Glomerular visceral epithelial cell (primary cell): Measurements from ENCODE around the gene UTP4.
"Not testable (repeated sequence)": the region's sequence is repeated elsewhere in the genome, so short reads cannot be mapped to it uniquely, and the experiment has no call there.

ENCODE experiments used
- DNase-seq: peaks from one replicate; pipeline ENCODE4 v3.0.0-alpha.2; 2016; ENCODE audit errors: extremely low spot score

UTP4 gene

GRCh38 chr16:69110406-69110805 is 22.0 kb upstream of the UTP4 start:
- DNase-seq, result no peak

- DNase-seq, result no peak
Observed at GRCh38 chr16:69111216-69111875, 21.1 kb upstream of the UTP4 start.

GRCh38 chr16:69111876-69112230 is 20.6 kb upstream of the UTP4 start:
- DNase-seq, result no peak

GRCh38 chr16:69112285-69113129 is 19.9 kb upstream of the UTP4 start:
- DNase-seq, result peak; percentile 47

GRCh38 chr16:69113216-69113615 is 19.2 kb upstream of the UTP4 start:
- no peak for DNase-seq

- no peak for DNase-seq
Observed at GRCh38 chr16:69114346-69114975, 18.0 kb upstream of the UTP4 start.

GRCh38 chr16:69114976-69115355 is 17.5 kb upstream of the UTP4 start:
- DNase-seq, result no peak

- no peak for DNase-seq
Observed at GRCh38 chr16:69115361-69115760, 17.1 kb upstream of the UTP4 start.

- DNase-seq, result no peak
Observed at GRCh38 chr16:69115837-69116236, 16.6 kb upstream of the UTP4 start.

- no peak for DNase-seq
Observed at GRCh38 chr16:69116256-69116875, 16.1 kb upstream of the UTP4 start.

- DNase-seq, result no peak
Observed at GRCh38 chr16:69116906-69117305, 15.5 kb upstream of the UTP4 start.

GRCh38 chr16:69118468-69118867 is 14.0 kb upstream of the UTP4 start:
- no peak for DNase-seq

GRCh38 chr16:69118994-69119393 is 13.5 kb upstream of the UTP4 start:
- DNase-seq, result no peak

- no peak for DNase-seq
Observed at GRCh38 chr16:69119536-69119935, 12.9 kb upstream of the UTP4 start.

GRCh38 chr16:69120096-69120664 is 12.3 kb upstream of the UTP4 start:
- no peak for DNase-seq

- DNase-seq, result peak; percentile 69
Observed at GRCh38 chr16:69123910-69124309, 8.5 kb upstream of the UTP4 start.

- not testable (repeated sequence) for DNase-seq
Observed at GRCh38 chr16:69124406-69124805, 8.0 kb upstream of the UTP4 start.

GRCh38 chr16:69124961-69125360 is 7.5 kb upstream of the UTP4 start:
- DNase-seq, result not testable (repeated sequence)

GRCh38 chr16:69126221-69126620 is 6.2 kb upstream of the UTP4 start:
- no peak for DNase-seq

- DNase-seq, result not testable (repeated sequence)
Observed at GRCh38 chr16:69126801-69127200, 5.6 kb upstream of the UTP4 start.

GRCh38 chr16:69127966-69128510 is 4.4 kb upstream of the UTP4 start:
- no peak for DNase-seq

GRCh38 chr16:69130461-69130860 is 2.0 kb upstream of the UTP4 start:
- DNase-seq, result no peak
